ENCODE data around the gene PLOD3.

PLOD3 gene

GRCh38 chr7:101175664-101176063 lies 41.7 kb downstream of the PLOD3 start:
- no peak for DNase-seq

GRCh38 chr7:101174322-101174854 lies 43.0 kb downstream of the PLOD3 start:
- DNase-seq, result no peak

GRCh38 chr7:101173752-101174244 lies 43.6 kb downstream of the PLOD3 start:
- peak; percentile 45 for DNase-seq

- no peak for DNase-seq
Observed at GRCh38 chr7:101172854-101173751, 44.3 kb downstream of the PLOD3 start.

- DNase-seq, result no peak
Observed at GRCh38 chr7:101172005-101172853, 45.2 kb downstream of the PLOD3 start.

GRCh38 chr7:101171442-101171837 lies 45.9 kb downstream of the PLOD3 start:
- DNase-seq, result no peak

GRCh38 chr7:101170617-101171441 lies 46.6 kb downstream of the PLOD3 start:
- DNase-seq, result no peak

DNA sequence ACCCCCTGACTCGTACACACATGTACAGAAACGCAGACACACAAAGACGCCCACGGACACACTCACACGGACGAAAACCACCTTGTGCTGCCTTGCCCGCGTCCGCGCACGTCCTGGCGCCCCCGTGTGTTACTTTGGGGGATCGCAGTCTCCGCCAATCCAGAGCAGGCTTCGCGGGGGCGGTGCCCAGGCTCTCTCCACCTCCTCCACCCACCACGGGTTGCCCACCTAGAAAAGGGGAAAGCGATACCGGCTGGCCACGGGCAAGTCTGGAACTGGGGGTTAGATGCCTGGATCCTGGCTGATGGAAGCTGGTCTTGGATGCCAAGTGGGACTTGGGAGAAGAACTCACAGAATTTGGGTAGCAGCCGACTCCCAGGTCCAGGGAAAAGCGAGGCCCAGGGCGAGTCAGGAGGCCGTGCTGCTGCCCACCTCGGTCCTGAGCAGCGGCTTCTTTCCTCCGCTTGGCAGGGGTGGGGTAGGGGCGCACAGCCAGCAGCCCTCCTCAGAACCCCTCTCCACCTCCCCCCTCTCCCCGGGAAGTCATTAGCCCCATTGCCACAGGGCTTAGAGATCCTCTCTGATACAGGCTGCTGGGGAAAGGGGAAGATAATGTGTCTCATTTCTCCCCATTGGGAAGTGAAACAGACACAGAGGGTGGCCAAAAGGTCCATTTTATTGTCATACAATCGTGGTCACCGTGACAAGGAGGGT lies 47.4 kb downstream of the PLOD3 start:
- peak; percentile 78 for DNase-seq

GRCh38 chr7:101169110-101169837 lies 48.1 kb downstream of the PLOD3 start:
- no peak for DNase-seq

- no peak for DNase-seq
Observed at GRCh38 chr7:101168412-101169049, 48.9 kb downstream of the PLOD3 start.

DNA sequence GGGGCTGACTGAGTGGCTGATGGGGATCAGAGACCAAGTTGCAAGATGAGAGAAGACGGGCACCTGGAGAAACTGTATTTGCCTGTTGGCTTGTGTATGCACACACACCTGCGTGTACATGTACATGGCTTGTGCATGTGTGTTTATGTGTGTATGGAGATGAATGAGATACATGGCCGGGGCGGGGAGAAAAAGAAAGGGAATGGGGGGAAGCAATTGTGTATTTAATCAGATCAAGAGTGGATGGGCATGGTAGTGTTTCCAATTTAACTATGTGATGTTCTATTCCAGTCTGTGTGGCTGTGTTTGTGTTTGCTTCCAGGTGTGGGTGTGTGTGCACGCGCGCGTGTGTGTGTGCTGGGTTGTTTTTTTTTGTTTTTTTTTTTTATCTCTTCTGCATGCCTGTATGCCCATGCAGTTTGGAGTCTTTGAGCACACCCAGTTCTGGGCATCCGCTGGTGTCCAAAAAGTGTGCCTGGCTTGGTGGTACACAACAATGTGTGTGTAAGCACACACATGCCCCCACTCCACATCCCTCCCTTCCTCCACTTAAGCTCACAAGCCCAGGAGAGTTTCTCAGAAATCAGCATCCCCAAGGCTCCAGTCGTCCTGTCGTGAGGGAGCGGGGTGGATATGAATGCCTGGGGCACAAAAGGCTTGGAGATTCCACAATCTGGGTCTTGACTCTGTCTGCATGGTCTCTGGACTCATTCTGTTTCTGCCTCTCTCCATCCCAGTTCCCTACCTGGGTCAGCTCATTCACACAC lies 49.6 kb downstream of the PLOD3 start:
- no peak for DNase-seq

- DNase-seq, result no peak
Observed at GRCh38 chr7:101166909-101167644, 50.3 kb downstream of the PLOD3 start.

DNA sequence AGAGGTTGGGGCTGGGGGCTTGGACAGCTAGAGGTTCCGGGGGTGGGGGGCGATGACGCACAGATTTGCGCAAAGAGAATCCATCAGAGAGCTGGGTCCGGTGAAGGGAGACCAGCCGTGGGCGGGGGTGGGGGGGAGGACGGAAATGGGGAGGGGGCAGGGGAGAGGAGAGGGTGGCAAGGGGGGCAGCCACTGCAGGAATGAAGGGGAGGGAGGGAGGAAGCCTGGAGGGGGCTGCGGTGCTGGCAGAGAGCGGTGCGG lies 50.8 kb downstream of the PLOD3 start:
- DNase-seq, result no peak

- DNase-seq, result no peak
Observed at GRCh38 chr7:101165958-101166647, 51.3 kb downstream of the PLOD3 start.

GRCh38 chr7:101165075-101165957 lies 52.1 kb downstream of the PLOD3 start, which contains the start of gene VGF:
TSS of gene VGF (minus strand) at chr7:101165569. CDS start at chr7:101164843, 726 bp downstream.
- DNase-seq, result peak; percentile 90

GRCh38 chr7:101164071-101164840 lies 53.1 kb downstream of the PLOD3 start:
- no peak for DNase-seq

Data from CD4-positive, alpha-beta T cell treated with Interleukin-4 for 4 hours (primary cell).